Stimulated activated CD8-positive, alpha-beta memory T cell treated with anti-CD3 and anti-CD28 coated beads, Interleukin-4, amount 100 ng/mL, for 1 hour (primary cell): ENCODE results near the gene HELT.

Source experiments
- DNase-seq, 2 donors: peaks; one replicate each; pipeline ENCODE4 v3.0.0-alpha.2; 2020; ENCODE audit warnings: low read depth in 2 of 2, low spot score in 1 of 2

Gene HELT

GRCh38 chr4:185003596-185004351 lies 14.5 kb upstream of the HELT start:
- no peak for DNase-seq

GRCh38 chr4:185004562-185005218 lies 13.6 kb upstream of the HELT start:
- no peak for DNase-seq

- DNase-seq, result peak; percentile 40 to 46
These were observed 13.0 kb upstream of the HELT start for GRCh38 chr4:185005219-185005819.

- DNase-seq, result no peak
These were observed 6.9 kb upstream of the HELT start for GRCh38 chr4:185011408-185011807.

GRCh38 chr4:185013417-185014125 lies 4.7 kb upstream of the HELT start:
- DNase-seq, result no peak

GRCh38 chr4:185015108-185015507 lies 3.2 kb upstream of the HELT start:
- no peak for DNase-seq

- no peak for DNase-seq
These were observed 2.0 kb upstream of the HELT start for GRCh38 chr4:185016101-185016940.

- DNase-seq, result no peak
These were observed 1.1 kb upstream of the HELT start for GRCh38 chr4:185016946-185017758.

GRCh38 chr4:185018834-185019455 lies 655 bp downstream of the HELT start:
- no peak for DNase-seq

GRCh38 chr4:185019456-185020292 lies 1.4 kb downstream of the HELT start:
- DNase-seq, result no peak

- no peak for DNase-seq
These were observed 2.1 kb downstream of the HELT start for GRCh38 chr4:185020293-185020808.

- no peak for DNase-seq
These were observed 2.8 kb downstream of the HELT start for GRCh38 chr4:185020863-185021761.

GRCh38 chr4:185023471-185023870 lies 5.2 kb downstream of the HELT start:
- DNase-seq, result no peak

GRCh38 chr4:185028625-185029024 lies 10.3 kb downstream of the HELT start:
- DNase-seq, result no peak

GRCh38 chr4:185031611-185032010 lies 13.3 kb downstream of the HELT start:
- DNase-seq, result no peak

GRCh38 chr4:185033072-185033471 lies 14.8 kb downstream of the HELT start:
- no peak for DNase-seq

GRCh38 chr4:185033950-185034349 lies 15.7 kb downstream of the HELT start:
- no peak for DNase-seq
